Measurements from ENCODE around the gene PYCR2. TPM values are rescaled to one million over a fixed set of nuclear protein-coding genes. Genes with fewer than 3 reads are reported as not detected.

The PYCR2 gene
- total and polyA plus RNA-seq, 10 of the 15 experiments (the other 5 are each of a cell fraction or from before 2014, with no cell fraction given), result 1.7 to 81.8 (median 54.9) TPM

DNA sequence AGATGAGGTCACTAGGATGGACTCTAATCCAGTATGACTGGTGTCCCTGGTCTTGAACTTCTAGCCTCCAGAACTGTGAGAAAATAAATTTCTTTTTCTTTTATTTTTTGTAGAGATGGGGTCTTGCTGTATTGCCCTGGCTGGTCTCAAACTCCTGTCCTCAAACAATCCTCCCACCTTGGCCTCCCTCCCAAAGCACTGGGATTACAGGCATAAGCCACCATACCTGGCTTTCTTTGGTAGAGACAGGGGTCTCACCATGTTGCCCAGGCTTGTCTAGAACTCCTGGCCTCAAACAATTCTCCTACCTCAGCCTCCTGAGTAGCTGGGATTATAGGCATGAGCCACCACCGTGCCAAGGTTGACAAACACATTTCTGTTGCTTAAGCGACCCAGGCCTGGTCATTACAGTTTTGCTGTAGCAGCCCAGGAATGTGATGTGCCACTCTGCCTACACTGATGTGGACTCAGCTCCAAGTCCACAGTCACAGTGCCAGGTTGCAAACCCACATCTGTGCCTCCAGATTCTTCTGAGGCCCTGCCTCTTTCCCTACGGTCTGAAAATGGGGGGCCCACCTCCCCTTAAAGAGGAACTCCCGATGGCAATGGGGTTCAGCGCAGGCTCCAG lies 15.9 kb downstream of the PYCR2 start (continued):
- TF ChIP-seq, protein P1, sequence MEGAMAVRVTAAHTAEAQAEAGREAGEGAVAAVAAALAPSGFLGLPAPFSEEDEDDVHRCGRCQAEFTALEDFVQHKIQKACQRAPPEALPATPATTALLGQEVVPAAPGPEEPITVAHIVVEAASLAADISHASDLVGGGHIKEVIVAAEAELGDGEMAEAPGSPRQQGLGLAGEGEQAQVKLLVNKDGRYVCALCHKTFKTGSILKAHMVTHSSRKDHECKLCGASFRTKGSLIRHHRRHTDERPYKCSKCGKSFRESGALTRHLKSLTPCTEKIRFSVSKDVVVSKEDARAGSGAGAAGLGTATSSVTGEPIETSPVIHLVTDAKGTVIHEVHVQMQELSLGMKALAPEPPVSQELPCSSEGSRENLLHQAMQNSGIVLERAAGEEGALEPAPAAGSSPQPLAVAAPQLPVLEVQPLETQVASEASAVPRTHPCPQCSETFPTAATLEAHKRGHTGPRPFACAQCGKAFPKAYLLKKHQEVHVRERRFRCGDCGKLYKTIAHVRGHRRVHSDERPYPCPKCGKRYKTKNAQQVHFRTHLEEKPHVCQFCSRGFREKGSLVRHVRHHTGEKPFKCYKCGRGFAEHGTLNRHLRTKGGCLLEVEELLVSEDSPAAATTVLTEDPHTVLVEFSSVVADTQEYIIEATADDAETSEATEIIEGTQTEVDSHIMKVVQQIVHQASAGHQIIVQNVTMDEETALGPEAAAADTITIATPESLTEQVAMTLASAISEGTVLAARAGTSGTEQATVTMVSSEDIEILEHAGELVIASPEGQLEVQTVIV (IDR thresholded peaks at IDR 0.05; ENCODE audit: borderline replicate concordance, partially characterized antibody), result no peak
- TF ChIP-seq SMAD5 (IDR thresholded peaks at IDR 0.05; ENCODE audit: low read depth) (no peak), POLR2A (IDR thresholded peaks at IDR 0.05; ENCODE audit: low read depth, low read length) (no peak)
- TF ChIP-seq, protein P2, sequence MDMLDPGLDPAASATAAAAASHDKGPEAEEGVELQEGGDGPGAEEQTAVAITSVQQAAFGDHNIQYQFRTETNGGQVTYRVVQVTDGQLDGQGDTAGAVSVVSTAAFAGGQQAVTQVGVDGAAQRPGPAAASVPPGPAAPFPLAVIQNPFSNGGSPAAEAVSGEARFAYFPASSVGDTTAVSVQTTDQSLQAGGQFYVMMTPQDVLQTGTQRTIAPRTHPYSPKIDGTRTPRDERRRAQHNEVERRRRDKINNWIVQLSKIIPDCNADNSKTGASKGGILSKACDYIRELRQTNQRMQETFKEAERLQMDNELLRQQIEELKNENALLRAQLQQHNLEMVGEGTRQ (IDR thresholded peaks at IDR 0.05; ENCODE audit: borderline replicate concordance, low read depth, low read length), result no peak

DNA sequence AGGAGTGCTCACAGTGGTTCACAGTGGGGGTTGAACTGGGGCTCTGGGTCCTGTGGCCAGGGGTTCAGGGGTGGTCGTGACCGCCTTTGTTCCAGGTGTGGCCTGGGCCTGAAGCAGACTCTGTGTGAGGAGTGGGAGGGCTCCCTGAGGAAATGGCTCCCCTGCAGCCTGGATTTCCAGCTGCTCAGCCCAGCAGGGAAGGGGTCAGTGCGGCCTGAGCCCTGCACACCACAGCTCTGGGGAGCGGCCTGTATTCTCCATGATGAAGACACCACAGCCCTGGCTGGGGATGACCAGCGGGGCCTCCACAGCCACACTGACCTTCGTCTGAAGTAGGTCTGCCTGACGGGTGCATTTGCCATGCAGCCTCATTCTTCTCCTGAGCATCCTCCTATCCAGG lies 16.7 kb downstream of the PYCR2 start:
- Histone ChIP-seq H3K4me3 (no peak overlapping the region), H3K9me3 (replicated peaks; ENCODE audit: control insufficient read depth, insufficient read depth, low read length) (no peaks in the 10 kb centered on the region), H3K4me1 (ENCODE audit: control insufficient read depth, insufficient read depth, low read length) (peaks cover 4% of the 10 kb centered on the region; the same call in 1 of the 2 replicates), H3K27ac (ENCODE audit: control insufficient read depth, insufficient read depth) (no peak overlapping the region), H3K27me3 (replicated peaks in 1 of 2; ENCODE audit: control insufficient read depth in 2 of 2, insufficient read depth in 2 of 2, low read length in 1 of 2) (no peaks in the 10 kb centered on the region), H3K4me2 (ENCODE audit: control insufficient read depth, insufficient read depth) (no peak overlapping the region), H4K20me1 (ENCODE audit: control insufficient read depth, insufficient read depth) (no peaks in the 10 kb centered on the region), H3K36me3 (ENCODE audit: control insufficient read depth in 2 of 2, insufficient read depth in 2 of 2, low read length in 1 of 2) (no peaks in the 10 kb centered on the region), H2AFZ (ENCODE audit: control insufficient read depth, low read depth, low read length) (no peak overlapping the region), H3K9ac (ENCODE audit: control insufficient read depth, insufficient read depth, low read length) (no peak overlapping the region), H3K79me2 (ENCODE audit: control insufficient read depth, insufficient read depth, low read length) (no peaks in the 10 kb centered on the region)
- CTCF ChIA-PET, result interaction anchor here (1.3 kb wide), 1 partner anchor 25 kb away, joined by 3 read pairs; the partner anchor contains the start of gene TMEM63A
- SMC1A ChIA-PET (ENCODE audit: uncharacterized antibody, unreplicated experiment), result interaction anchor here (1.0 kb wide), 1 partner anchor 9 kb away, joined by 3 read pairs; no protein-coding TSS in a partner anchor
- WGBS (ENCODE audit: insufficient coverage, insufficient replicate concordance, low lambda C conversion rate, missing lambda C conversion rate), result 83% methylated on average over 6 of the region's 7 CpGs
- ATAC-seq (no peak), DNase-seq (ENCODE audit: low read depth, low spot score) (no peak), FAIRE-seq (no peak)
- in situ Hi-C loops (cut with MboI), result no loop called here
- POLR2A ChIA-PET, result interaction anchor here (1.6 kb wide), 1 partner anchor 128 kb away, joined by 3 read pairs; no protein-coding TSS in a partner anchor
- TF ChIP-seq ZNF274 (IDR thresholded peaks at IDR 0.05; ENCODE audit: insufficient read depth, insufficient read length) (no peak), CBX3 (IDR thresholded peaks at IDR 0.05; ENCODE audit: borderline replicate concordance, low read depth) (no peak), TCF3 (IDR thresholded peaks at IDR 0.05; ENCODE audit: borderline replicate concordance, insufficient read depth, low read depth, low read length) (no peak), SP1 (IDR thresholded peaks at IDR 0.05; ENCODE audit: low read depth, low read length) (no peak), SMAD1 (IDR thresholded peaks at IDR 0.05; ENCODE audit: low read depth, partially characterized antibody) (no peak), FOXM1 (IDR thresholded peaks at IDR 0.05; ENCODE audit: low read depth, low read length) (no peak), NBN (IDR thresholded peaks at IDR 0.05) (no peak), BHLHE40 (IDR thresholded peaks at IDR 0.05; ENCODE audit: borderline replicate concordance in 1 of 2, low read depth in 2 of 2, low read length in 1 of 2) (no peak), GATAD2B (conservative IDR thresholded peaks at IDR 0.05; ENCODE audit: low read depth) (no peak)
- TF ChIP-seq, protein P3, sequence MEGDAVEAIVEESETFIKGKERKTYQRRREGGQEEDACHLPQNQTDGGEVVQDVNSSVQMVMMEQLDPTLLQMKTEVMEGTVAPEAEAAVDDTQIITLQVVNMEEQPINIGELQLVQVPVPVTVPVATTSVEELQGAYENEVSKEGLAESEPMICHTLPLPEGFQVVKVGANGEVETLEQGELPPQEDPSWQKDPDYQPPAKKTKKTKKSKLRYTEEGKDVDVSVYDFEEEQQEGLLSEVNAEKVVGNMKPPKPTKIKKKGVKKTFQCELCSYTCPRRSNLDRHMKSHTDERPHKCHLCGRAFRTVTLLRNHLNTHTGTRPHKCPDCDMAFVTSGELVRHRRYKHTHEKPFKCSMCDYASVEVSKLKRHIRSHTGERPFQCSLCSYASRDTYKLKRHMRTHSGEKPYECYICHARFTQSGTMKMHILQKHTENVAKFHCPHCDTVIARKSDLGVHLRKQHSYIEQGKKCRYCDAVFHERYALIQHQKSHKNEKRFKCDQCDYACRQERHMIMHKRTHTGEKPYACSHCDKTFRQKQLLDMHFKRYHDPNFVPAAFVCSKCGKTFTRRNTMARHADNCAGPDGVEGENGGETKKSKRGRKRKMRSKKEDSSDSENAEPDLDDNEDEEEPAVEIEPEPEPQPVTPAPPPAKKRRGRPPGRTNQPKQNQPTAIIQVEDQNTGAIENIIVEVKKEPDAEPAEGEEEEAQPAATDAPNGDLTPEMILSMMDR (IDR thresholded peaks at IDR 0.05 in 2 of 3, conservative IDR thresholded peaks at IDR 0.05 in 1 of 3; ENCODE audit: control insufficient read depth in 2 of 3, extremely low read depth in 1 of 3, insufficient read depth in 1 of 3, low read depth in 3 of 3, low read length in 3 of 3), result no peak
- intact Hi-C loops (cut with micrococcal nuclease; ENCODE audit: unreplicated experiment), result no loop called here
- RAD21 ChIA-PET (ENCODE audit: unreplicated experiment), result no interaction called here
- BruUV-seq (replicated peaks), result no TSS peak
